GM18499 (cell line): Measurements from ENCODE around the gene TIMM8B.
"Not testable (repeated sequence)": the region's sequence is repeated elsewhere in the genome, so short reads cannot be mapped to it uniquely, and the experiment has no call there.

ENCODE experiments used
- ATAC-seq: cut with Tn5 transposase; IDR thresholded peaks from one replicate; pipeline ENCODE4 v1.9.1; 2021; ENCODE audit warnings: moderate number of reproducible peaks; ENCODE audit not compliant: insufficient read depth, unreplicated experiment

The TIMM8B gene

DNA sequence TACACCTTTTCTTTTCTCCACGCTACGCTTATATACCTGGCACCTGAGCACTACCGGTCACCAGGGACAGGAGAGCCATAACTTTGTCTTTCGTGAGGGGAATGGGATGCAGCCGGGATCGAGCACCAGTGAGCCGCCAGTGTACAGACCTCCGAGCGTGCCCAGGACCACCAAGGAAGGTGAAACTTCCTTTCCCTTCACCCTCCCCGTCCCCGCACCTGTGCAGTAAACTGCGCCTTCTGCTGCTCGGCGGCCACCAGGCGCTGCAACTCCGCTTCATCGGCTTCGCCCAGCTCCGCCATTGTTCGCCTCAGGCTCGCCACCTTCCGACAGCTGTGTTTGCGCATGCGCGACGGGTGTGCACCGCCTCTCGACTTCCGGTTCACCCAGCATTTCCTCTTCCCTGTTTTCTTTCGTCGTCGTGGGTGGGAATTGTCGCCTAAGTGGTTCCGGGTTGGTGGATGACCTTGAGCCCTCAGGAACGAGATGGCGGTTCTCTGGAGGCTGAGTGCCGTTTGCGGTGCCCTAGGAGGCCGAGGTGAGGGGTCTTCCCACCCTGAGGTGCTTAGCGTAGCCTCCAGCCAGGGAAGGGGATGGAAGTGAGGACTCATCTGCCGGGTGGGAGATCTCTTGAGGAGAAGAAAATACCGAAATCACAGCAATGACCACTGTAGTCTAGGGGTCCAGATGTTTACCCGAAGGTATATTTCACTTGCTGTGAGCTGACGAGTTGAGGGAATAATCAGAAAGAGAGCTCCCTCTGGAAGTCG lies at the start of gene TIMM8B, which contains the start of gene SDHD:
TIMM8B (minus strand) TSS at position 335 of the 770 bp plus-strand sequence; CDS start at position 302, 33 bp downstream.
SDHD (plus strand) TSS at position 452 of the 770 bp plus-strand sequence; CDS start at position 487, 35 bp downstream.
- ATAC-seq, result peak; percentile 64

DNA sequence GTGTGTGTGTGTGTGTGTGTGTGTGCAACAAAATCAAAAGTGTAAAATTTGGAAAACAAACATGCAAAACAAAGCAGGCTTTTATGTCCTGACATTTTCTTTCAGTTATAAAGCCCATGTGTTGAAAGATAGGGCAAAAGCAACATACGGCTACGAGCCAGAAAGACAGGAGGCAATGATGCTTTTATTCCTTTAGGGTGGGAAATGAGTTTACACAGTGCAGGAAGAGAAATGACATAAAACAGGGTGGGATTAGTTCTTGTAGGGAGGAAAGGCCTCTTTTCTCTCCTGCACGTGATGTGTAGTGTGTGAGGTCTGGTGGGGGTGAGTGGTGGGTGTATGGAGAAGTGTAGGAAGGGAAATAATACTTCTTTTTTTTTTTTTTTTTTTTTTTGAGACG lies 47.9 kb upstream of the TIMM8B start:
- ATAC-seq, result no peak

DNA sequence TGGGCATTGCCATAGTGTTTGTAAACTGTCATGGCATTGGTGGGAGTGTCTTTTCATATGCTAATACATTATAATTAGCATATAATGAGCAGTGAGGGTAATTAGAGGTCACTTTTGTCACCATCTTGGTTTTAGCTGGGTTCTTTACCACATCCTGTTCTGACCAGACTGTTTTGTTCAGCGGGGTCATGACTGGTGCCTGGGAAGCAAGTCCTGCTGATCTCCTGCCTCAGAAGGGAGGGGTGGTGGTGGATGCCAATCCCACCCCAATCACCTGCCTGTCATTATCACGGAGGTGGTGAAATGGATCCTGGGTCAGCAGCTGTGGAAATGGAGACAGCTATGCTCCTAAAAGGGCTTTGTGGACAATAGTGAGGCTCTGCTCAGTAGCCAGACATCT lies 46.2 kb upstream of the TIMM8B start:
- ATAC-seq, result no peak

GRCh38 chr11:112129656-112130055 lies 43.1 kb upstream of the TIMM8B start:
- ATAC-seq, result no peak

DNA sequence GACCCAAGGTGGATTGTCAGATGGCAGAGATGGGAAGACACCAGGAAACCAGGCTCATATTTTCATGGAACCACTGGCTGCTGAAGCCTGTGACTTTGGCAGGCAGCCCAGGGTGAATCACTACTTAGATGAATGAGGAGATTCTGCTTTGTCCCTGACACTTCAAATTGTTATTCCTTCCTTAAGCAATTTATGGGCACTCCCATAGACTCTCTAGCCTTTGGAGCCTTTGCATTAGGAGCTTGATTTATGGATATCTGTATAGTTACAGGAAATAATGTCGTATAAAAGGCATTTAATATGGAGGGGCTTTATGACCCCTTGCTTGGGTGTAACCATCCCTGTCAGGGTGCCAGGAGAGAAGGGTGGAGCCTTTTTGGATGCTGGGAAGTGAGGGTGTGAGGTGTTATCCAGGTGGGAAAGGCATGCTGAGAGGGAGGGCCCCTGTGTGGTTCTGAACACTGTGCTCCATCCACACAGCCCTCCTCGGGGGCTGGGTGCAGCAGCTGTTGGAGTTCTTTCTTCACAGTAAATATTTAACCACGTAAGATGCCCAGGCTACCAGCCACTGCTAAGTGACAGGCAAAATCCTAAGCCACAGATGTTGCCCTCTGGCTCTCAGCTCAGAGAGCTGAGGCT lies 42.0 kb upstream of the TIMM8B start:
- no peak for ATAC-seq

GRCh38 chr11:112127056-112127455 lies 40.5 kb upstream of the TIMM8B start:
- no peak for ATAC-seq

DNA sequence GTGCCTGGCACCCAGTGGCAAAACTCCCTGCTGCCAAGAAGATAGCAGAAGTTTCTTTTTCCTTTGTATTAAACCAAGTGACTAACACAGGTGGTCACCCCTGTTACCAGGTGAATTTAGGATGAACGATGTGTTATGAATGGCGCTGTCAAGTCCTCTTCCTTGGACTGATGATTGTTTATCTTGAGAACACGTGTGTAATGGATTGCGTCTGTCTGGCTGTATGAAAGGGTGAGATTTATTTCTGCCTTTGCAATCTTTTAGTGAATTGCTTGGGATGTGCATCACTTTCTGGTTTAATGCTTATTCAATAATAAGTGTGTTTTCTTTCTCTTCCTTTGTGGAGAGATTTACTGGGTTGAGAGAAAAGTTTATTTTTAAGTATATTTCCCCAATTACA lies 36.6 kb upstream of the TIMM8B start:
- no peak for ATAC-seq

- no peak for ATAC-seq
Measured at GRCh38 chr11:112121981-112122615, 35.5 kb upstream of the TIMM8B start.

- no peak for ATAC-seq
Measured at GRCh38 chr11:112118176-112118575, 31.6 kb upstream of the TIMM8B start.

GRCh38 chr11:112115386-112115785 lies 28.8 kb upstream of the TIMM8B start:
- ATAC-seq, result no peak

DNA sequence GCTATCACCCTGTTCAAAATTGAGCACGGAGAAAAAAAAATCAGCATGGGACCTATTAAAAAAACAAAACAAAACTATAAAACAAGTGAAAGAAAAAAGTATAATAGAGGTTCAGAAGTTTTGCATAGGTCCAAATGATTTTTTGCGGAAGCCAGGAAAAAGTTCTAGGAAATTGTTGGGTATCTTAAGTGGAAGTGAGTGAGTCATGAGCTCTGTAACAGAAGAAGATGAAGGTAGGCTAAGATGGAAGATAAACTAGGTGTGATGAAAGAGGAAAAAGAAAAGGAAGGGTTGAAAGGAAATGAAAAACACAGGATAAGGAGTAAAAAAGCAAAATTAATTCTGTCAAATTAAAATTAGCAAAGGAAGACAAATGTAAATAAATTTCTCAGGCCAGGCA lies 27.9 kb upstream of the TIMM8B start:
- ATAC-seq, result no peak

DNA sequence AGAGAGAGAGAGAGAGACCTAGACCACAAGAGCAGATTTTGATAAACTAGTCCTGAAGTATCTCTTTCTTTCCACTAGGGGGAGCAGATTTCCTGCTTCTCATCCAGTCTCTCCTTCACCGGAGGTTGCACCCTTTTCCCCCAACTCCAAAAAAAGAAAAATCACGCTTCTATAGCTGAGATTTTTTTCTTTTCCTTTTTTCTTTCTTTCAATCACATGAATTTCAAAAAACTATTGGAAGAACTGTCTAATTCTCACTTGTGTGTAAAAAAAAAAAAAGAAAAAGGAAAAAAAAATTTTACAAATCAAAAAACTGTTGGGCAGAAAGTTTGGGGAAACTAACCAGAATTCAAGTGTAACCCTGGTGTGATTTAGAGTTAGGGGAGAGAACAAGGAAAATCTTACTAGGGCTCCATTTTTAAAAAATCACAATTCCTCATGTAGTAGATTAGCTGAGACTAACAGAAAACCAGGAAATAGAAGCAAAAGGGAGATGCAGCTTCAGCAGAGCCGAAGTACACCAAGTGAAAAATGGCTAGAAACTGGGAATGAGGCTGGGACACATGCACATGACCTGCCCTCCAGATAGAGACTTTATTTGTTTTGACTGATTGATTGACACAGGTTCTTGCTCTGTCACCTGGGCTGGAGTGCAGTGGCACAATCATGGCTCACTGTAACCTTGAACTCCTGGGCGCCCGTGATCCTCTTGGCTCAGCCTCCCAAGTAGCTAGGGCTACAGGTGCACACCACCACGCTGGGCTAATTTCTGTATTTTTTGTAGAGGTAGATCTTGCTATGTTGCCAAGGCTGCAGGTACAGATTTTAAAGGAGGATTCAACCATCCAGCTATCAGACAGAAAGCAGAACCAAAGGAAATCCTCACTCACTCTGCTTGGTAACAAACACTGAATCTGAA lies 27.2 kb upstream of the TIMM8B start:
- no peak for ATAC-seq

DNA sequence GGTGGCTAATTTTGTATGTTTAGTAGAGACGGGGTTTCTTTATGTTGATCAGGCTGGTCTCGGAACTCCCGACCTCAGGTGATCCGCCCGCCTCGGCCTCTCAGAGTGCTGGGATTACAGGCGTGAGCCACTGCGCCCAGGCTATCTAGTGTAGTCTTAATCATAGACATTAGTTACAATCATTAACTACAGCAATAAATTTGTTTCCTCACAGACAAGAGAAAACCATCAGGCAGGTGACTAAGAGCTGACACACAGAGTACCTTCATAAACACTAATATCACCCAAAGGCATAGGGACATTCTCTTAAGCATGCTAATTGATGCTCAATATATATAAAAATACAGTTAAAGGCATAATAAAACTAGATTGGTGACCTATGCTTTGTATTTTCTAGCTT lies 19.5 kb upstream of the TIMM8B start:
- no peak for ATAC-seq

DNA sequence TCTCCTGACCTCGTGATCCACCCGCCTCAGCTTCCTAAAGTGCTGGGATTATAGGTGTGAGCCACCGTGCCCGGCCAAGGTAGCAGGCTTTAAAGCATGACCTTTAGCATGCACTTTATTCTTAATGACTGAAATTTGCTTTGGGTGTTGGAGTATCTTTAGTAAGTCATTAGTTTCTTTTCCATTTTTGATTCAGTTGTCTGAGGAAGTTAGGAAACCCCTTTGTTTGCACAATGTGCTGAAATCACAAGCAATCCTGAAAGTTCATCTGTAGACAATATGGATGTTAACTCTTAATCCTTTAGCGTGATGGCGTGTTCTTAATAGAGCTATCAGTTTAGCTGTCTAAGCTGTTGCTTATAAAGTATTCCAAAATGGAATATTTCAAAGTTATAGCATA lies 16.9 kb upstream of the TIMM8B start:
- no peak for ATAC-seq

- no peak for ATAC-seq
Measured at GRCh38 chr11:112100462-112100861, 13.9 kb upstream of the TIMM8B start.

GRCh38 chr11:112097734-112098528 lies 11.4 kb upstream of the TIMM8B start:
- no peak for ATAC-seq

- ATAC-seq, result no peak
Measured at GRCh38 chr11:112096194-112096593, 9.6 kb upstream of the TIMM8B start.

- not testable (repeated sequence) for ATAC-seq
Measured at GRCh38 chr11:112095302-112095701, 8.7 kb upstream of the TIMM8B start.

DNA sequence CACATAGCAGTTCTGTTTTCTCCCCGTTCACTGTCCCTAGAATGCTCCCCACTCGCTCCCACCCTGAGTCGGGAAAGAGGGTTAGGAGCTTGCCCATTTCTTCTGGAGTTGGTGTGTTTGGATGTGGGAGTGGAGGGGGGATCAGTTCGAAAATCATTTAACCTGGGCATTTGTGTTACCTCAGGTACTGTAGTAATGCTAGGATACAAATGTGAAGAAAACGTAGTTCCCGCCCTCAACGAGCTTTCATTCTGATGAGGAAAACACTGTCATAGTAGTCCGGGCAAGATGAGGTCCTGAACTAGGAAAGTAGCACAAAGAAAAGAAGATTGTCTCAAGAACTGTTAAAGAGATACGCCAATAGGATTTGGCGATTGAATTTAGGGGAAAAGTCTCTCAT lies 656 bp upstream of the TIMM8B start:
- ATAC-seq, result no peak
